Coronary artery (tissue), 2 donors: ENCODE measurements around the gene C19orf12.

Experiments
- DNase-seq: peaks from one replicate; pipeline ENCODE4 v3.0.0-alpha.2; 2017; ENCODE audit warnings: low spot score
- H3K27ac ChIP-seq, 2 donors: fragments of 200-600 bp; sonication (generic); one replicate each; pipeline ENCODE4 v1.5.1; 2016 to 2019
- H3K4me3 ChIP-seq: fragments of 200-600 bp; sonication (generic); 2 replicates; pipeline ENCODE4 v1.5.1; 2016; ENCODE audit warnings: mild to moderate bottlenecking, moderate library complexity
- CTCF ChIP-seq: fragments of 200-600 bp; sonication (generic); IDR thresholded peaks from one replicate; pipeline ENCODE4 v1.5.1; 2019; ENCODE audit warnings: antibody characterized with exemption

The C19orf12 gene

GRCh38 chr19:29696565-29696846 is 18.6 kb downstream of the C19orf12 start:
- no peak for DNase-seq
- no peak for TF ChIP-seq CTCF
- Histone ChIP-seq H3K27ac (no peak overlapping the region), H3K4me3 (no peak overlapping the region)

- DNase-seq = peak; percentile 70
- H3K27ac ChIP-seq = no peak overlapping the region
- TF ChIP-seq CTCF = no peak
- H3K4me3 ChIP-seq = no peak overlapping the region
Observed at GRCh38 chr19:29695765-29696564, 19.1 kb downstream of the C19orf12 start.

GRCh38 chr19:29694669-29695627 is 20.1 kb downstream of the C19orf12 start:
- TF ChIP-seq CTCF = peak; percentile 82
- H3K27ac ChIP-seq = peak overlapping the region in 1 of 2 donors; percentile 1
- DNase-seq = peak; percentile 85
- H3K4me3 ChIP-seq = no peak overlapping the region

GRCh38 chr19:29694161-29694560 is 20.9 kb downstream of the C19orf12 start:
- Histone ChIP-seq H3K27ac (peak overlapping the region; percentile 1 to 3), H3K4me3 (no peak overlapping the region)
- TF ChIP-seq CTCF = no peak
- DNase-seq = no peak

GRCh38 chr19:29690842-29691241 is 24.2 kb downstream of the C19orf12 start:
- TF ChIP-seq CTCF = peak; percentile 16
- no peak for DNase-seq
- no peak overlapping the region for H3K4me3 ChIP-seq

GRCh38 chr19:29687897-29688728 is 26.9 kb downstream of the C19orf12 start:
- no peak for TF ChIP-seq CTCF
- Histone ChIP-seq H3K4me3 (no peak overlapping the region), H3K27ac (no peak overlapping the region)
- DNase-seq = no peak

More at GRCh38 chr19:29690842-29691241, 24.2 kb downstream of the C19orf12 start:
- H3K27ac ChIP-seq = no peak overlapping the region
